HK-2 (cell line): ENCODE results near the gene CEACAM19.
A peak's percentile ranks its signal among the peaks of the same experiment; 100 is the strongest.
"Not testable (repeated sequence)": the region's sequence is repeated elsewhere in the genome, so short reads cannot be mapped to it uniquely, and the experiment has no call there.

ENCODE experiments used
- DNase-seq: peaks from one replicate; pipeline ENCODE4 v3.0.0-alpha.2; 2018; ENCODE audit not compliant: unreplicated experiment

CEACAM19 gene

DNA sequence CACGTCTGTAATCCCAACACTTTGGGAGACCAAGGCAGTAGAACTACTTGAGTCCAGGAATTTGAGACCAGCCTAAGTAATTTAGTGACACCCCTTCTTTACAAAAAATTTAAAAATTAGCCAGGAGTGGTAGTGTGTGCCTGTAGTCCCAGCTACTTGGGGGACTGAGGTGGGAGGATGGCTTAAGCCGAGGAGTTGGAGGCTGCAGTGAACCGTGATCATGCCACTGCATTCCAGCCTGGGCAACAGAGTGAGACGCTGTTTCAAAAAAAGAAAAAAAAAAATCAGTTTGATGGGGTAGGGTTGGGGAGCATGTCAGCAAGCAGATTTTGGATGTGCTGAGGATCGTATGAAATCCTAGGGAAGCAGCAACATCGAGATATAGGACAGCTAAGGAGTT lies 4.2 kb downstream of the CEACAM19 start:
- DNase-seq, result no peak

- no peak for DNase-seq
Measured at GRCh38 chr19:44677019-44677811, 5.9 kb downstream of the CEACAM19 start.

GRCh38 chr19:44680536-44680935 lies 9.3 kb downstream of the CEACAM19 start:
- DNase-seq, result no peak

DNA sequence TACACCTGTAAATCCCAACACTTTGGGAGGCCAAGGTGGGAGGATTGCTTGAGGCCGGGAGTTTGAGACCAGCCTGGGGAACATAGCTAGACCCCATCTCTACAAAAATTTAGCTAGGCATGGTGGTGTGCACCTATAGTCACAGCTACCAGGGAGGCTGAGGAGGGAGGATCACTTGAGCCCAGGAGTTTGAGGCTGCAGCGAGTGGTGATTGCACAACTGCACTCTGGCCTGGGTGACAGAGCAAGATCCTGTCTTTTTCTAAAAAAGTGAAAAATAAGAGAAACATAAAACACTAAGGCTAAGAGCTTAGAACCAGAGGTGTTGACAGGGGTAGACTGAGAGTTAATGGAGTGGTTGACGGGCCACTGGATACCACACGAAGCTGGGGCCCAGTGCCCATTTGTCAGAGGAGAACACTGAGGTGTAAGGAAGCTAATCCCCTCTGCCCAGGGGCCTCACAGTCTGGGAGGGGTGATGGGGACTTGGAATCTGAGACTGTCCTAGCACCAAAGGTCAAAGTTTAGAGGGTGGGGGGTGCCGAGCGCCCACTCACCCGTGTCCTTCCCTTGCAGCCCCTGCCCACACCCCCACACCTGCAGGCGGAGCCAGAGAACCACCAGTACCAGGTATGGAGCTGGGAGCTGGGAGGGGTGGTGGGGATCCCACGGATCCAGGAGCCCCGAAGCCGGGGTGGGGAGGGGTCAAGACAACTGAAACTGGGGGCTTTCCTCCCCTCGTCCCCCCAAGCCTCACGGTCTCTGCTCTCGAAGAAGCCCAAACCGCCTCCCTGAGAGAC lies 10.9 kb downstream of the CEACAM19 start:
- no peak for DNase-seq

DNA sequence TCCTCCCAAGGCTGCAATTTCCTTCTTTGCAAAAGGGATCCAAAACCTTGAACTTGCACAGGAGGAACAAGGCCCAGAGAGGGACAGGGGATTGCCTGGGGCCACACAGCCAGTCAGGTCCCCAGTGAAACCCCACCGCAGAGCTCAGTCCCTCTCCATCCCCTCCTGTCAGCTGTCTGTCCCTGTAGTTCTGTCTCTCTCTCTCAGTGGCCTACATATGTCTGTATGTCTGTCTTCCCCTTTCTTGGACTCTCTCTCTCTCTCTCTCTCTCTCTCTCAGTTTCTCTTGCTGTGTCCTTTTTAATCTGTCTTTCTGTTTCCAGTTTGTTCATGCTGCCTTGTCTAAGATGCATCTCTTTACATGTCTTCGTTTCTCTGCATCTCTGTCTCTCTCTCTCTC lies 11.5 kb downstream of the CEACAM19 start:
- DNase-seq, result no peak

DNA sequence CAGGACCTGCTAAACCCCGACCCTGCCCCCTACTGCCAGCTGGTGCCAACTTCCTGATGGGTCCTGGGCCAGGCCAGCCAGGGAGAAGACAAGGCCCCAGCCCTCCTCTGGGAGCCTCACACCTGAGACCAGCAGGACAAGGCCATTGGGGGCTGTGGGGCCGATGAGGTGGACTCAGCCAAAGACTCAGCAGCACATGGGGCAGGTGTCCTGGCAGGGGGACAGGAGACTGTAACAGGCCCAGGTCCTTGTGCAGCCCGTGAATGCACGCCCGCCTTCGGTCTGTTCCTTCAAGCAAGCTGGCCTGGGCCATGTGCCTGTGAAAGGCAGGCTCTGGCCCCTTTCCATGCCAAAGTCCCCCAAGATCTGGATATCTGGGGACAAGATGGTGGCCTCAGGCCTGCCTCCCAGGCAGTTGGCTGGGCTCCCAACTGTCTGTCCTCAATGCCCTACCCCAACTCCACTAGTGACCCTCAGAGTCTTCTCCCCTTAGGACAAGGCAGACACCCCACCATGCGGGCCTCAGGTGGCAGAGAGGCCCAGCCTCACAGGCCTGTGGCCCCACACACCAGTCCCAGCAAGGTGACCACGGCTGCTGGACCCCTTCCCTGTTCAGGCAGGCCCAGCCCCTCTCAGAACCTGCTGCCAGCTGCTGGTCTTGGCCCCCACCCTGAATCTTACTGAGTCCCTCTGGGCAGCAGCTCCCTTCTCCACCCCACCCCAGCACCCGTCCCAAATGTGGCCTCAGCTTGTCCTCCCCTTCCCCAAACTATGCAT lies 12.3 kb downstream of the CEACAM19 start:
- no peak for DNase-seq

GRCh38 chr19:44684396-44684795 lies 13.1 kb downstream of the CEACAM19 start:
- DNase-seq, result not testable (repeated sequence)

DNA sequence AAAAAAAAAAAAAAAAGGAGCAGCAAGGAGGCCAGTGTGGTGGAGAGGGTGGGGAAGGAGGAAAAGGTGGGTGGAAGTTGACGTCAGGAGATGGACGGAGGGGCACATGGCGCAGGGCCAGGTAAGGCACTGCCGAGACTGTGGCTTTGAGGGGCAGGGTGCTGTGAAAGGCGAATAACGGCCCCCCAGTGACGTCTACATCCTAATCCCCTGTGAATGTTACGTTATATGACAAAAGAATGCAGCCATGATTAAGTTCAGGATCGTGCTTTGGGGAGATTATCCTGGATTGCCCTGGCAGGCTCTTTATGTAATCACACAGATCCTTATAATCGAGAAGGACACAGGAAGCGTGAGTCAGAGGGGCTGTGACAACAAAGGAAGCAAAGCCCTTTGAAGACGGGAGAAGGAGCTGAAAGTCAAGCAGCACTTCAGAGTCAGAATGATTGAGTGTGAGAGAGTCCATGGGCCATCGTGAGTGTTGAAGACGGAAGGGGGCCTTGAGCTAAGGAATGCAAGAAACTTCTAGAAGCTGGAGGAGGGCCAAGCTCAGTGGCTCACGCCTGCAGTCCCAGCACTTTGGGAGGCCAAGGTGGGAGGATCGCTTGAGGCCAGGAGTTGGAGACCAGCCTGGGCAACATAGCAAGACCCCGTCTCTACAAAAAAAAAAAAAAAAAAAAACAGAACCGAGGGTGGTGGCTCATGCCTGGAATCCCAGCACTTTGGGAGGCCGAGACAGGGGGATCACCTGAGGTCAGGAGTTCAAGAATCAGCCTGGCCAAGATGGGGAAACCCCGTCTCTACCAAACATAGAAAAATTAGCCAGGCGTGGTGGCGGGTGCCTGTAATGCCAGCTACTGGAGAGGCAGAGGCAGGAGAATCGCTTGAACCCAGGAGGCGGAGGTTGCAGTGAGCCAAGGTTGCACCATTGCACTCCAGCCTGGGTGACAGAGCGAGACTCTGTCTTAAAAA lies 13.9 kb downstream of the CEACAM19 start:
- DNase-seq, result peak; percentile 61

DNA sequence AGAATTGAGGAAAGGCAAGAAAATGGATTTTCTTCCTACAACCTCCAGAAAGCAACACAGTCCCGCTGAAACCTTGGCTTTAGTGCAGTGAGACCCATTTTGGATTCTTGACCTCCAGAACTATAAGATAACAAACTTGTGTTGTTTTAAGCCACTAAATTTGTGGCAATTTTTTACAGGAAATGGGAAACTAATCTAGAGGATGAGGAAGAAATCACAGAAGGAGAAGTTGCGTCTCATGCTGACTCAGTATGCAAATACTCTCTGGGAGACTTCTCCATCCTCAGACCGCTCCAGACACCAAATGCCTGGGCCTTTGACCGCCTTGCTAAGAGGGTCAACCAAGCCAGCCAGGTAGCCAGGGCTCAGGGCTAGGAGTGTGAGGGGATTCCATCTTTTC lies 14.6 kb downstream of the CEACAM19 start:
- no peak for DNase-seq

DNA sequence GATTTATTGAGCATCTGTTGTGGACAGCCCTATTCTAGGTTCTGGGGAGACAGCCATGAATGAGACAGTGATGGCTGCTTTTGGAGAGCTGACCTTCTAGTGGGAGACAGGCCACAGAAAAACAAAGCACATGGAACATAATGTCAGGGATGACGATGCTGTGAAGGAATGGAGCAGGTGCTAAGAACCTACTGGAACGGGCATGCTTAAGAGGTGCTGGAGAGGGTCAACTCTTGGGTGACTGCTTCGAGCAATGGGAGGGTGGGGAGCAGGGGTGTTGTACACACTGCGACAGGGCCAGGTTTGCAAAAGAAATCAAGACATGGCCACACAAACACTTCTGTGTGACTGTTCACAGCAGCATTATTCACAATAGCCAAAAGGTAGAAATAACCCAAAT lies 15.6 kb downstream of the CEACAM19 start:
- no peak for DNase-seq

DNA sequence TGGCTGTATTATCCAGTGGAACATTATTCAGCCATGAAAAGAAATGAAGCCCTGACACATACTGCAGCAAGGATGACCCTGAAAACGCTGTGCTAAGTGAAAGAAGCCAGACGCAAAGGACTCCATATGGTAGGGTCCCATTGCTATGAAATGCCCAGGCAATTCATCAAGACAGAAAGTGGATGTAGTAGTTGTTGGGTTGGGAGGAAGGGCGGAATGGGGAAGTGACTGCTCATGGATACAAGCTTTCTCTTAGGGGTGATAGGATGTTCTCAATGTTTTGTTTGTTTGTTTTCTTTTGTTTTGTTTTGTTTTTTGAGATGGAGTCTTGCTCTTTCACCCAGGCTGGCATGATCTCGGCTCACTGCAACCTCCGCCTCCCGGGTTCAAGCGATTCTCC lies 16.6 kb downstream of the CEACAM19 start:
- DNase-seq, result no peak

- peak; percentile 74 for DNase-seq
Measured at GRCh38 chr19:44689290-44690130, 18.2 kb downstream of the CEACAM19 start.

DNA sequence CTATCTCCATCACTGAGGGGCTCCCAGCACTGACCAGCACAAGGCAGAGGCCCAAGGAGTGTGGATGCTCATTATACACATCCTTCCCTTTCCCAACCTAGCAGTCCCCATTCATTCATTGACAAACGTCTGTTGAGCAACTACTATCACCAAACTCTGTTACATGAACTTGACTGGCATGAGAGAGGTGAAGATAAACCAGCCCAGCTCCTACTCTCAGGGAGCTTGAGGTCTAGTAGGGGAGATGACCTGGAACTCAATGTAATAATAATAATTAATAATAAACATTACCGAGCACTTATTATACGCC lies 18.8 kb downstream of the CEACAM19 start:
- DNase-seq, result no peak

DNA sequence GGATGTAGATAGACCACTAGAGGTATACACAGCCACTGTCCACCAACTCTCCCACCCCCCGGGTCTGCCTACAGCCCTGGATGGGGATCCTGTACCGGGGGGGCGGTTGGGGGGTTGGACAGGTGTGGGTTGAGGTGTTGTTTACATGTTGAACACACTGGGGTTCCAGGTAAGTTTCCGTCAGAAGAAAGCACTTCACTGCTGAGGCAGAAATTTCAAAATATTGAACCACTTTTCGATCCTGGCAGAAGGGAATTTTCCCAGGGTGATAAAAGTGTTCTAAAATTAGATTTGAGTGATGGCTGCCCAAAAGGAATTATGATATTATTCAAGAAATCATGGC lies 21.1 kb downstream of the CEACAM19 start:
- DNase-seq, result no peak

- no peak for DNase-seq
Measured at GRCh38 chr19:44694184-44694579, 22.9 kb downstream of the CEACAM19 start.

DNA sequence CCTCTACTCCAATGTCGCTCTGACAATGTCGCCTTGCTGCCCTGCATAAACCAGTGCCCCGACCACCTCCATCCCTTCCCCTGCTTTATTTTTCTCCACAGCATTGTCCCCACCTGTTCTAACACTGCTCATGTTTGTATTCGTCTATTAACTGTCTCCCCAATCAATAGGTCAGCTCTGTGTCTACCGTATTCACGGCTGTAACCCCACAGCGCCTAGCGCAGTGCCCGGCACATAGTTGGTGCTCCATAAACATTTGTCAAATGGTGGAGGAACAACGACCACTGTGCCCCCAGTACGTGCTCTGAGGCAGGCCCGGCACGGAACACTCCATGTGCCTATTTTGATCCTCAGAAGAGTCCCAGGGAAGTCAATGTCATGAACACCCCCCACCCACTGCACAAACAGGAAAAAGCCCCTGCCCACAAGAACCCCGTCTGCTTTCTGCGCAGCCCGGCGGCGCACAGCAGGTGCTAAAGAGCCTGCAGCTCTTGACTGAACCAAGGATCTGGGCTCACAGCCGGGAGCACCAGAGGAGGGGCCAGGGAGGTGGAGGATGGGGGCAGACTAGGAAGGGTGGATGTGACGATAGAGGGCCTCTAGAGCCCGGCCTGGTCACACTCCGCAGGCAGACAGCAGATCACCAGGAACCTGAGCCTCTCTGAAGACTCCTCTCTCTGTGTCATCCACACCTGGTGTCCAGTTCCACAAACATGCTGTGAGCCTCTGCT lies 25.8 kb downstream of the CEACAM19 start:
- DNase-seq, result no peak

GRCh38 chr19:44697670-44698034 lies 26.4 kb downstream of the CEACAM19 start:
- no peak for DNase-seq

DNA sequence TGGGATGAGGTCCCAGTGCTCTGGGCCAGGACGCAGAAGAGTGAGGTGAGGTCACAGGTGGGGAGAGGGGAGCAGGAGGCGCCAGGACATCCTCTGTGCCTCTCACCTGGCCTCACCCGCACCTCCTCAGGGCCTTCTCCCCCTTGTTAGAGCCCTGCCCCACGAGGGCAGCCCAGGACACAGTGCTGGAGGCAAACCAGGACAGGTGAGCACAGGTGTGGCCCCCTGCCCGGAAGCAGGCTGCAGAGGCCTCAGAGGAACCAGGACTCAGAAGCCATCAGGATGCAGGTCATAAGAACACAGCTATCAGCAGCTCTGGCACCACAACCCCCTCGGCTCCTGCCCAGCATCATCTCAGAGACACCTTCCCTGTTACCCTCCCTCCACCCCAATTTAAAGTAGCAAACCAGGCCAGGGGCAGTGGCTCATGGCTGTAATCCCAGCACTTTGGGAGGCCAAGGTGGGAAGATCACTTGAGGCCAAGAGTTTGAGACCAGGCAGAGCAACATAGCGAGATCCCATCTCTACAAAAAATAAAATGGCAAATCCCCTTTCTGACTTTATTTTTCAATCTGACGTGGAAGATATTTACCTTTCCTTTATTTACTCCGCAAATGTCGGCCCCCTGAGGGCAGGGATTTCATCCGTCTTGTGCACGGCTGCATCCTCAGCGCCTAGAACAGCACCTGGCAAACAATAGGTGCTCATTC lies 27.4 kb downstream of the CEACAM19 start, which contains the start of gene CEACAM16:
Gene CEACAM16 (plus strand): TSS at position 660 of the 710 bp plus-strand sequence. CDS start 2,306 bp downstream, outside the sequence.
- DNase-seq, result no peak

- DNase-seq, result no peak
Measured at GRCh38 chr19:44700547-44700946, 29.3 kb downstream of the CEACAM19 start.
